ENCODE data around the gene CALD1.

CALD1 gene

DNA sequence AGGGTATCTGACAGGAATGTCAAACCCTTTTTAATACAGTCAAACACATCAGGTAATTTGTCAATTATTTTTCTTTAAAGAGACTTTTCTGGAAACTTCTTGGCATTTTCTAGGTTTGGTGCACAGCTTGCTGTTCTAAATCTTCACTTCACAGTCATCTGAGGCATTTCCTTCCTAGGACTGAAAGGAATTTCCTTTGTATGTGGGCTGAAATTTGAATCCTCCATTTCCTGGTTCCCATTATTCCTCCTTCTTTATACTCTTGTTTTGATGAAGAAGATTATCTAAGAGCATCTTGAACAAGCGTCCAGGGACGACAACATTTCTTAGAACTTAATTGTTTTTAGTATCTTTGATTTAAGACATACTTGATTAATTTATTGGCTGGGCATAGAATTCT, 24.9 kb downstream of the CALD1 start:
- H3K4me3 ChIP-seq (ENCODE audit: low read depth in 1 of 2, low read length in 2 of 2), result no peak overlapping the region
- ATAC-seq (ENCODE audit: insufficient read depth, low read depth) (no peak), DNase-seq (no peak)
- no peak overlapping the region for H3K27ac ChIP-seq (ENCODE audit: low read length)
- H3K36me3 ChIP-seq (ENCODE audit: insufficient read depth, low read length), result no peaks in the 10 kb centered on the region
- H4K20me1 ChIP-seq (ENCODE audit: insufficient read depth, low read length), result no peaks in the 10 kb centered on the region
- no peaks in the 10 kb centered on the region for H3K79me2 ChIP-seq (ENCODE audit: insufficient read depth, low read length)
- H3K9ac ChIP-seq (ENCODE audit: low read depth, low read length), result no peak overlapping the region
- H3K9me3 ChIP-seq (ENCODE audit: insufficient read depth, low read length, severe bottlenecking), result no peaks in the 10 kb centered on the region
- no peak for TF ChIP-seq EZH2 (IDR thresholded peaks at IDR 0.05; ENCODE audit: borderline replicate concordance, low read depth, low read length, severe bottlenecking)
- no peaks in the 10 kb centered on the region for H3K4me1 ChIP-seq (ENCODE audit: insufficient read depth, low read length)
- no peak overlapping the region for H3K4me2 ChIP-seq (ENCODE audit: insufficient read depth, low read length)
- no peaks in the 10 kb centered on the region for H3K27me3 ChIP-seq (ENCODE audit: insufficient read depth, low read length, poor library complexity)
- H2AFZ ChIP-seq (ENCODE audit: low read depth, low read length), result no peak overlapping the region

DNA sequence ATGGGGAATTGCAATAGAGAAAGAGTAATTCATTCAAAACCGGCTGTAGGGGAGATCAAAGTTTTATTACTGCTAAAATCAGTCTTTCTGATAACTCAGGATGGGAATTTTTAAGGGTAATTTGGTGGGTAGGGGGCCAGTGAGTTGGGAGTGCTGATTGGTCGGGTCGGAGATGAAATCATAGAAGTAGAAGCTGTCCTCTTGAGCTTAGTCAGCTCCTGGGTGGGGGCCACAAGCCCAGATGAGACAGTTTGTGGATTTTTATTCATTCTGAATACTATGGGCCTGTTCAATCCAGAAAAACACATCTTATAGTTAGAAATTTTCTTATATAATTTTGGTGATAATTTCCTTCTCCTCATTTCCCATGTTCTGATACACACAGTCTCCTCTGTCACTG, 25.4 kb downstream of the CALD1 start:
- H4K20me1 ChIP-seq (ENCODE audit: insufficient read depth, low read length), result no peaks in the 10 kb centered on the region
- TF ChIP-seq, protein P1, sequence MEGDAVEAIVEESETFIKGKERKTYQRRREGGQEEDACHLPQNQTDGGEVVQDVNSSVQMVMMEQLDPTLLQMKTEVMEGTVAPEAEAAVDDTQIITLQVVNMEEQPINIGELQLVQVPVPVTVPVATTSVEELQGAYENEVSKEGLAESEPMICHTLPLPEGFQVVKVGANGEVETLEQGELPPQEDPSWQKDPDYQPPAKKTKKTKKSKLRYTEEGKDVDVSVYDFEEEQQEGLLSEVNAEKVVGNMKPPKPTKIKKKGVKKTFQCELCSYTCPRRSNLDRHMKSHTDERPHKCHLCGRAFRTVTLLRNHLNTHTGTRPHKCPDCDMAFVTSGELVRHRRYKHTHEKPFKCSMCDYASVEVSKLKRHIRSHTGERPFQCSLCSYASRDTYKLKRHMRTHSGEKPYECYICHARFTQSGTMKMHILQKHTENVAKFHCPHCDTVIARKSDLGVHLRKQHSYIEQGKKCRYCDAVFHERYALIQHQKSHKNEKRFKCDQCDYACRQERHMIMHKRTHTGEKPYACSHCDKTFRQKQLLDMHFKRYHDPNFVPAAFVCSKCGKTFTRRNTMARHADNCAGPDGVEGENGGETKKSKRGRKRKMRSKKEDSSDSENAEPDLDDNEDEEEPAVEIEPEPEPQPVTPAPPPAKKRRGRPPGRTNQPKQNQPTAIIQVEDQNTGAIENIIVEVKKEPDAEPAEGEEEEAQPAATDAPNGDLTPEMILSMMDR (IDR thresholded peaks at IDR 0.05; ENCODE audit: borderline replicate concordance, extremely low read depth, low read length, poor library complexity, severe bottlenecking), result no peak
- TF ChIP-seq EZH2 (IDR thresholded peaks at IDR 0.05; ENCODE audit: borderline replicate concordance, low read depth, low read length, severe bottlenecking), result no peak
- no peak overlapping the region for H3K4me3 ChIP-seq (ENCODE audit: low read depth in 1 of 2, low read length in 2 of 2)
- H3K36me3 ChIP-seq (ENCODE audit: insufficient read depth, low read length), result no peaks in the 10 kb centered on the region
- H3K9me3 ChIP-seq (ENCODE audit: insufficient read depth, low read length, severe bottlenecking), result no peaks in the 10 kb centered on the region
- H3K79me2 ChIP-seq (ENCODE audit: insufficient read depth, low read length), result no peaks in the 10 kb centered on the region
- no peaks in the 10 kb centered on the region for H3K27me3 ChIP-seq (ENCODE audit: insufficient read depth, low read length, poor library complexity)
- ATAC-seq (ENCODE audit: insufficient read depth, low read depth), result no peak
- no peak overlapping the region for H3K4me2 ChIP-seq (ENCODE audit: insufficient read depth, low read length)
- no peak overlapping the region for H3K9ac ChIP-seq (ENCODE audit: low read depth, low read length)
- H3K27ac ChIP-seq (ENCODE audit: low read length), result no peak overlapping the region
- H2AFZ ChIP-seq (ENCODE audit: low read depth, low read length), result no peak overlapping the region
- no peak for DNase-seq
- H3K4me1 ChIP-seq (ENCODE audit: insufficient read depth, low read length), result no peaks in the 10 kb centered on the region

DNA sequence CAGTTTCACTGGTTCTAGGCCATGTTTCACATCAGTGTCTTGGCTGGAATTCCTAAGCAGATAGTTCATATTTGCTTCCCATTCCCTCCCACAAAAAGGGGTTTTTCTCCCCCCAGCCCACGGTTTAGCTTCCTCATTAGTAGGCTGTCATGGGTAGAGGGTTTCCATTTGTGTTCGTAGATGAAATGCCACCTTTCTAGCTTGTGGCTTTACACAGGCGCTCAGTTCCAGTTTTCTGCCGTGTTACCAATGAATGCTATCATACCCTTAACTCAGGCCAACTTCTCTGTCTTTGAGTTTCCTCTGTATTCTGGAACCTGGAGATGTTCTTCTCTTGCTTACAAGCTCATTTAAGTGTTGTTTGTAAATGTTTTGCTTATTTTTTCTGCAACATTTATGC, 26.8 kb downstream of the CALD1 start:
- no peaks in the 10 kb centered on the region for H3K9me3 ChIP-seq (ENCODE audit: insufficient read depth, low read length, severe bottlenecking)
- no peaks in the 10 kb centered on the region for H3K36me3 ChIP-seq (ENCODE audit: insufficient read depth, low read length)
- TF ChIP-seq EZH2 (IDR thresholded peaks at IDR 0.05; ENCODE audit: borderline replicate concordance, low read depth, low read length, severe bottlenecking), result no peak
- TF ChIP-seq, protein P1 (IDR thresholded peaks at IDR 0.05; ENCODE audit: borderline replicate concordance, extremely low read depth, low read length, poor library complexity, severe bottlenecking), result no peak
- no peaks in the 10 kb centered on the region for H3K79me2 ChIP-seq (ENCODE audit: insufficient read depth, low read length)
- no peak overlapping the region for H3K4me2 ChIP-seq (ENCODE audit: insufficient read depth, low read length)
- H3K9ac ChIP-seq (ENCODE audit: low read depth, low read length), result no peak overlapping the region
- ATAC-seq (ENCODE audit: insufficient read depth, low read depth) (no peak), DNase-seq (no peak)
- no peaks in the 10 kb centered on the region for H3K4me1 ChIP-seq (ENCODE audit: insufficient read depth, low read length)
- no peaks in the 10 kb centered on the region for H4K20me1 ChIP-seq (ENCODE audit: insufficient read depth, low read length)
- H3K27me3 ChIP-seq (ENCODE audit: insufficient read depth, low read length, poor library complexity), result peaks cover 3% of the 10 kb centered on the region
- H3K27ac ChIP-seq (ENCODE audit: low read length), result no peak overlapping the region
- no peak overlapping the region for H2AFZ ChIP-seq (ENCODE audit: low read depth, low read length)
- no peak overlapping the region for H3K4me3 ChIP-seq (ENCODE audit: low read depth in 1 of 2, low read length in 2 of 2)

DNA sequence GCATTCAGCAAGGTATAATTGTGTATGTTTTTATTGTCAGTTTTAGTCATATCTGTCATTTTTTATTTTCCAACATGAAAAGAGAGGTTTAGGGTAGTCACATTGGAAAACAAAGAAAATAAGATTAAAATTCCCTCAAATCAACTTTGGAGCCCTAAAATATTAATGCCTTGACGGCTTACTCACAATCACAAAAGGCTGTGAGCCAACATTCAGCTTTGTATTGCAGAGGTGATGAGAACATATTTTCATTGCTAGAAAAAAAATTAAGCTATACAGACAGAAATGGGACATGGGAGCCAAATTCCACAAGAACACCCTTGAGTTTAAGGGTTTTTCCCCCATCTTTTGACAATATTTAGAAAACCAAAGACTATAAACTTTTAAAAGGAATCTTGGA, 30.2 kb downstream of the CALD1 start:
- peaks cover 3% of the 10 kb centered on the region for H3K27me3 ChIP-seq (ENCODE audit: insufficient read depth, low read length, poor library complexity)
- no peak for DNase-seq
- no peaks in the 10 kb centered on the region for H3K36me3 ChIP-seq (ENCODE audit: insufficient read depth, low read length)
- TF ChIP-seq, protein P1 (IDR thresholded peaks at IDR 0.05; ENCODE audit: borderline replicate concordance, extremely low read depth, low read length, poor library complexity, severe bottlenecking), result no peak
- no peak for TF ChIP-seq EZH2 (IDR thresholded peaks at IDR 0.05; ENCODE audit: borderline replicate concordance, low read depth, low read length, severe bottlenecking)
- H3K4me3 ChIP-seq (ENCODE audit: low read depth in 1 of 2, low read length in 2 of 2), result no peak overlapping the region
- no peak overlapping the region for H3K4me2 ChIP-seq (ENCODE audit: insufficient read depth, low read length)
- no peaks in the 10 kb centered on the region for H3K9me3 ChIP-seq (ENCODE audit: insufficient read depth, low read length, severe bottlenecking)
- no peaks in the 10 kb centered on the region for H3K79me2 ChIP-seq (ENCODE audit: insufficient read depth, low read length)
- no peaks in the 10 kb centered on the region for H4K20me1 ChIP-seq (ENCODE audit: insufficient read depth, low read length)
- no peak overlapping the region for H2AFZ ChIP-seq (ENCODE audit: low read depth, low read length)
- no peaks in the 10 kb centered on the region for H3K4me1 ChIP-seq (ENCODE audit: insufficient read depth, low read length)
- ATAC-seq (ENCODE audit: insufficient read depth, low read depth), result no peak
- no peak overlapping the region for H3K27ac ChIP-seq (ENCODE audit: low read length)
- no peak overlapping the region for H3K9ac ChIP-seq (ENCODE audit: low read depth, low read length)

Measured in DND-41 (cell line).